GM12878 (cell line): ENCODE data around the gene NFATC3.

Experiments used
- CHD2 ChIP-seq: IDR thresholded peaks from 2 replicates; pipeline ENCODE4 v1.6.1; 2011; ENCODE audit warnings: low read depth, low read length, improper control_type of control experiment, borderline replicate concordance
- CTCF ChIP-seq, 3 experiments: IDR thresholded peaks in 2 of 3; conservative IDR thresholded peaks in 1 of 3; 2 replicates each; pipeline ENCODE4 v1.5.1; 2011; ENCODE audit warnings: low read depth in 3 of 3, low read length in 3 of 3, mild to moderate bottlenecking in 3 of 3, control low read depth in 2 of 3, moderate library complexity in 2 of 3, inconsistent platforms in 1 of 3, mixed read lengths in 1 of 3; ENCODE audit not compliant: control insufficient read depth in 2 of 3, insufficient read depth in 1 of 3; ENCODE audit errors: extremely low read depth in 1 of 3
- EP300 ChIP-seq, 2 experiments: fragments of 150-350 bp in 1 of 2; IDR thresholded peaks; 2 replicates each; pipeline ENCODE4 v1.6.1; 2011 to 2012; ENCODE audit warnings: low read depth in 2 of 2, low read length in 2 of 2, borderline replicate concordance in 1 of 2, improper control_type of control experiment in 1 of 2, inconsistent platforms in 1 of 2; ENCODE audit not compliant: control insufficient read depth in 1 of 2
- IRF5 ChIP-seq: fragments of 450-650 bp; IDR thresholded peaks from 2 replicates; pipeline ENCODE4 v1.6.1; 2017; ENCODE audit warnings: borderline replicate concordance
- NFYB ChIP-seq: IDR thresholded peaks from 2 replicates; pipeline ENCODE4 v1.6.1; 2011; ENCODE audit warnings: low read depth, mild to moderate bottlenecking, low read length, improper control_type of control experiment, moderate library complexity; ENCODE audit not compliant: insufficient read depth
- POLR2A ChIP-seq: IDR thresholded peaks from 2 replicates; pipeline ENCODE4 v1.6.1; 2011; ENCODE audit warnings: low read depth, mild to moderate bottlenecking, low read length
- POLR2AphosphoS5 ChIP-seq: IDR thresholded peaks from 2 replicates; pipeline ENCODE4 v1.6.1; 2011; ENCODE audit warnings: mild to moderate bottlenecking, low read length, inconsistent platforms
- ZBTB33 ChIP-seq: fragments of 450-650 bp; IDR thresholded peaks from 2 replicates; pipeline ENCODE4 v1.6.1; 2017; ENCODE audit warnings: mild to moderate bottlenecking
- ZBTB4 ChIP-seq: fragments of 450-650 bp; formaldehyde crosslinking; IDR thresholded peaks from 2 replicates; pipeline ENCODE4 v1.4.0; 2022; ENCODE audit warnings: mild to moderate bottlenecking, moderate library complexity
- ZNF384 ChIP-seq: IDR thresholded peaks from 2 replicates; pipeline ENCODE4 v1.6.1; 2012; ENCODE audit warnings: low read depth, mild to moderate bottlenecking, low read length, improper control_type of control experiment, borderline replicate concordance
- TF ChIP-seq, protein P1 (sequence below): IDR thresholded peaks from 2 replicates; pipeline ENCODE4 v1.6.1; 2011; ENCODE audit warnings: low read depth, low read length, improper control_type of control experiment, borderline replicate concordance
- TF ChIP-seq, protein P2 (sequence below): fragments of 450-650 bp; formaldehyde crosslinking; IDR thresholded peaks from 2 replicates; pipeline ENCODE4 v1.4.0; 2020; ENCODE audit warnings: mild to moderate bottlenecking, moderate library complexity
- TF ChIP-seq, protein P3 (sequence below): fragments of 450-650 bp; IDR thresholded peaks from 2 replicates; pipeline ENCODE4 v1.6.1; 2017; ENCODE audit warnings: mild to moderate bottlenecking, moderate library complexity

DNA sequence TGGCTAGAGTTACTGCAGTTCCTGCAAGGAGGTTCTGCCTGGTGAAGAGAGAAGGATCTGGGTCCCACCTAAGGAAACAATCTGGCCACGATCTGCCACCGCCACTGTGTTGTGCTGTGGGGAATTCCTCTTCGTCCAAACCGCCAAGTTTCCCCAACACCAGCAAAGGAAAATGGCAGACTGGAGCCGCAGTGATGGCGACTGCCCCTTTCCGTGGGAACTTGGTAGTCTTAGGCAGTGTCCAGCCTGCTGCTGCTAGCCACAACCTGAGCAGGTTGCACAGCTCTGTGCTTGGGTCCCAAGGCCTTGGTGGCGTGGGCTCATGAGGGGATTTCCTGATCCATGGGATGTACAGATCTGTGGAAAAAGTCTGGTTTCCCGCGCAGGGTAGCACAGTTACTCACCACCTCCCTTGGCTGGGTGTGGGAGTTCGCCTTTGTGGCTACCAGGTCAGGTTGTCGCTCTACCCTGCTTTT is 28.6 kb downstream of the NFATC3 start:
- TF ChIP-seq IRF5 (no peak), POLR2AphosphoS5 (no peak), EP300 (IDR thresholded peaks at IDR 0.05; ENCODE audit: borderline replicate concordance in 1 of 2, control insufficient read depth in 1 of 2, low read depth in 2 of 2, low read length in 2 of 2) (no peak), ZBTB4 (CRISPR knock-in tag) (no peak), POLR2A (no peak), NFYB (no peak), ZNF384 (no peak), CHD2 (no peak), CTCF (IDR thresholded peaks at IDR 0.05 in 2 of 3, conservative IDR thresholded peaks at IDR 0.05 in 1 of 3; ENCODE audit: control insufficient read depth in 2 of 3, extremely low read depth in 1 of 3, insufficient read depth in 1 of 3, low read depth in 3 of 3, low read length in 3 of 3) (no peak), ZBTB33 (no peak)
- TF ChIP-seq, protein P1, sequence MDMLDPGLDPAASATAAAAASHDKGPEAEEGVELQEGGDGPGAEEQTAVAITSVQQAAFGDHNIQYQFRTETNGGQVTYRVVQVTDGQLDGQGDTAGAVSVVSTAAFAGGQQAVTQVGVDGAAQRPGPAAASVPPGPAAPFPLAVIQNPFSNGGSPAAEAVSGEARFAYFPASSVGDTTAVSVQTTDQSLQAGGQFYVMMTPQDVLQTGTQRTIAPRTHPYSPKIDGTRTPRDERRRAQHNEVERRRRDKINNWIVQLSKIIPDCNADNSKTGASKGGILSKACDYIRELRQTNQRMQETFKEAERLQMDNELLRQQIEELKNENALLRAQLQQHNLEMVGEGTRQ = no peak
- TF ChIP-seq, protein P2, sequence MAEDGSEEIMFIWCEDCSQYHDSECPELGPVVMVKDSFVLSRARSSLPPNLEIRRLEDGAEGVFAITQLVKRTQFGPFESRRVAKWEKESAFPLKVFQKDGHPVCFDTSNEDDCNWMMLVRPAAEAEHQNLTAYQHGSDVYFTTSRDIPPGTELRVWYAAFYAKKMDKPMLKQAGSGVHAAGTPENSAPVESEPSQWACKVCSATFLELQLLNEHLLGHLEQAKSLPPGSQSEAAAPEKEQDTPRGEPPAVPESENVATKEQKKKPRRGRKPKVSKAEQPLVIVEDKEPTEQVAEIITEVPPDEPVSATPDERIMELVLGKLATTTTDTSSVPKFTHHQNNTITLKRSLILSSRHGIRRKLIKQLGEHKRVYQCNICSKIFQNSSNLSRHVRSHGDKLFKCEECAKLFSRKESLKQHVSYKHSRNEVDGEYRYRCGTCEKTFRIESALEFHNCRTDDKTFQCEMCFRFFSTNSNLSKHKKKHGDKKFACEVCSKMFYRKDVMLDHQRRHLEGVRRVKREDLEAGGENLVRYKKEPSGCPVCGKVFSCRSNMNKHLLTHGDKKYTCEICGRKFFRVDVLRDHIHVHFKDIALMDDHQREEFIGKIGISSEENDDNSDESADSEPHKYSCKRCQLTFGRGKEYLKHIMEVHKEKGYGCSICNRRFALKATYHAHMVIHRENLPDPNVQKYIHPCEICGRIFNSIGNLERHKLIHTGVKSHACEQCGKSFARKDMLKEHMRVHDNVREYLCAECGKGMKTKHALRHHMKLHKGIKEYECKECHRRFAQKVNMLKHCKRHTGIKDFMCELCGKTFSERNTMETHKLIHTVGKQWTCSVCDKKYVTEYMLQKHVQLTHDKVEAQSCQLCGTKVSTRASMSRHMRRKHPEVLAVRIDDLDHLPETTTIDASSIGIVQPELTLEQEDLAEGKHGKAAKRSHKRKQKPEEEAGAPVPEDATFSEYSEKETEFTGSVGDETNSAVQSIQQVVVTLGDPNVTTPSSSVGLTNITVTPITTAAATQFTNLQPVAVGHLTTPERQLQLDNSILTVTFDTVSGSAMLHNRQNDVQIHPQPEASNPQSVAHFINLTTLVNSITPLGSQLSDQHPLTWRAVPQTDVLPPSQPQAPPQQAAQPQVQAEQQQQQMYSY (CRISPR knock-in tag) = no peak
- TF ChIP-seq, protein P3, sequence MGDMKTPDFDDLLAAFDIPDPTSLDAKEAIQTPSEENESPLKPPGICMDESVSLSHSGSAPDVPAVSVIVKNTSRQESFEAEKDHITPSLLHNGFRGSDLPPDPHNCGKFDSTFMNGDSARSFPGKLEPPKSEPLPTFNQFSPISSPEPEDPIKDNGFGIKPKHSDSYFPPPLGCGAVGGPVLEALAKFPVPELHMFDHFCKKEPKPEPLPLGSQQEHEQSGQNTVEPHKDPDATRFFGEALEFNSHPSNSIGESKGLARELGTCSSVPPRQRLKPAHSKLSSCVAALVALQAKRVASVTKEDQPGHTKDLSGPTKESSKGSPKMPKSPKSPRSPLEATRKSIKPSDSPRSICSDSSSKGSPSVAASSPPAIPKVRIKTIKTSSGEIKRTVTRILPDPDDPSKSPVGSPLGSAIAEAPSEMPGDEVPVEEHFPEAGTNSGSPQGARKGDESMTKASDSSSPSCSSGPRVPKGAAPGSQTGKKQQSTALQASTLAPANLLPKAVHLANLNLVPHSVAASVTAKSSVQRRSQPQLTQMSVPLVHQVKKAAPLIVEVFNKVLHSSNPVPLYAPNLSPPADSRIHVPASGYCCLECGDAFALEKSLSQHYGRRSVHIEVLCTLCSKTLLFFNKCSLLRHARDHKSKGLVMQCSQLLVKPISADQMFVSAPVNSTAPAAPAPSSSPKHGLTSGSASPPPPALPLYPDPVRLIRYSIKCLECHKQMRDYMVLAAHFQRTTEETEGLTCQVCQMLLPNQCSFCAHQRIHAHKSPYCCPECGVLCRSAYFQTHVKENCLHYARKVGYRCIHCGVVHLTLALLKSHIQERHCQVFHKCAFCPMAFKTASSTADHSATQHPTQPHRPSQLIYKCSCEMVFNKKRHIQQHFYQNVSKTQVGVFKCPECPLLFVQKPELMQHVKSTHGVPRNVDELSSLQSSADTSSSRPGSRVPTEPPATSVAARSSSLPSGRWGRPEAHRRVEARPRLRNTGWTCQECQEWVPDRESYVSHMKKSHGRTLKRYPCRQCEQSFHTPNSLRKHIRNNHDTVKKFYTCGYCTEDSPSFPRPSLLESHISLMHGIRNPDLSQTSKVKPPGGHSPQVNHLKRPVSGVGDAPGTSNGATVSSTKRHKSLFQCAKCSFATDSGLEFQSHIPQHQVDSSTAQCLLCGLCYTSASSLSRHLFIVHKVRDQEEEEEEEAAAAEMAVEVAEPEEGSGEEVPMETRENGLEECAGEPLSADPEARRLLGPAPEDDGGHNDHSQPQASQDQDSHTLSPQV = no peak
